ENCODE measurements around the gene SFI1. TPM values are rescaled to one million over a fixed set of nuclear protein-coding genes. Genes with fewer than 3 reads are reported as not detected.

Gene SFI1
- total RNA-seq, 1 experiment from 2014 or later, result 53.1 TPM

DNA sequence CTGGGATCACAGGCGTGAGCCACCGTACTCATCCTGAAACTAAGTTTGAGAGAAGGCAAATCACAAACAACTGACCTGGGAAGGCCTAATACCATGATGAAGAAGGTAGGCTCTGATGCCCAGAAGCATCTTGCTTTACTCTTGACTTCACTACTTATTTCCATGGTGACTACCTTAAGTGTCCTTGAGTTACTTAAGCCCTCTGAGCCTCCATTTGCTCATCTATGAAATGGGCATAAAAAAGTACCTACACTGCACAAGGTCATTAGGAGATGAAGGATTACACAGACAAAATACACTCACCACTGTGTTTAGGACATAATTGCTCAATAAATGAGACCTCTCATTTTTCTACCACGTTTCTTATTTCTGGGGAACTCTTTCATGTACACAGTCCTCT, 34.6 kb upstream of the SFI1 start:
- H2AFZ ChIP-seq (ENCODE audit: low read depth, low read length, poor library complexity, severe bottlenecking), result no peak overlapping the region
- H3K9ac ChIP-seq (ENCODE audit: low read length), result no peak overlapping the region
- H3K27me3 ChIP-seq (ENCODE audit: insufficient read depth, low read length), result no peaks in the 10 kb centered on the region
- no TSS peak for BruUV-seq (replicated peaks)
- no peaks in the 10 kb centered on the region; a peak in 1 of 4 replicates for H3K4me1 ChIP-seq (ENCODE audit: control insufficient read depth in 1 of 2, insufficient read depth in 2 of 2, low read length in 2 of 2)
- no peak overlapping the region for H3K27ac ChIP-seq (ENCODE audit: low read depth, low read length)
- no peaks in the 10 kb centered on the region for H3K9me3 ChIP-seq (ENCODE audit: control insufficient read depth in 1 of 2, insufficient read depth in 1 of 2, low read depth in 1 of 2, low read length in 2 of 2)
- RAD21 ChIA-PET (ENCODE audit: low non-redundant PET in 1 of 2, low total read pairs in 2 of 2, uncharacterized antibody in 2 of 2, unreplicated experiment in 2 of 2), result no interaction called here
- no peak overlapping the region for H3K4me3 ChIP-seq (replicated peaks in 1 of 2; ENCODE audit: low read depth in 1 of 2, low read length in 2 of 2)
- H4K20me1 ChIP-seq (ENCODE audit: insufficient read depth), result 0 out of 2 replicates have a peak, but pooled peaks cover 4% of the 10 kb centered on the region
- H3K4me2 ChIP-seq (ENCODE audit: low read length), result no peak overlapping the region
- peaks cover 26 to 37% of the 10 kb centered on the region in 2 experiments; a peak in 3 of 4 replicates for H3K36me3 ChIP-seq (ENCODE audit: control insufficient read depth in 1 of 2, insufficient read depth in 2 of 2, low read length in 2 of 2)
- POLR2A ChIA-PET, result no interaction called here
- ATAC-seq (no peak), DNase-seq (ENCODE audit: low read depth, low spot score) (no peak)
- H3K79me2 ChIP-seq (ENCODE audit: insufficient read depth, low read length), result peaks cover 23% of the 10 kb centered on the region
- no peaks in the 10 kb centered on the region for H3K9me2 ChIP-seq (ENCODE audit: insufficient read depth)
- CTCF ChIA-PET, result no interaction called here
- no peak for TF ChIP-seq EGR1 (IDR thresholded peaks at IDR 0.05; ENCODE audit: low read depth)
- TF ChIP-seq POLR2A (IDR thresholded peaks at IDR 0.05; ENCODE audit: borderline replicate concordance, extremely low read depth, insufficient read depth, insufficient read length), result no peak
- TF ChIP-seq SIN3A (IDR thresholded peaks at IDR 0.05; ENCODE audit: low read depth), result no peak
- TF ChIP-seq ZNF274 (IDR thresholded peaks at IDR 0.05; ENCODE audit: low read depth, low read length), result no peak
- no peak for TF ChIP-seq CBX3 (IDR thresholded peaks at IDR 0.05; ENCODE audit: low read depth)
- no peak for TF ChIP-seq EZH2phosphoT487 (IDR thresholded peaks at IDR 0.05; ENCODE audit: borderline replicate concordance)
- no peak for TF ChIP-seq EZH2 (IDR thresholded peaks at IDR 0.05)
- TF ChIP-seq SRF (IDR thresholded peaks at IDR 0.05; ENCODE audit: low read depth), result no peak
- TF ChIP-seq, protein P1, sequence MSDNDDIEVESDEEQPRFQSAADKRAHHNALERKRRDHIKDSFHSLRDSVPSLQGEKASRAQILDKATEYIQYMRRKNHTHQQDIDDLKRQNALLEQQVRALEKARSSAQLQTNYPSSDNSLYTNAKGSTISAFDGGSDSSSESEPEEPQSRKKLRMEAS (IDR thresholded peaks at IDR 0.05), result no peak
- TF ChIP-seq, protein P2, sequence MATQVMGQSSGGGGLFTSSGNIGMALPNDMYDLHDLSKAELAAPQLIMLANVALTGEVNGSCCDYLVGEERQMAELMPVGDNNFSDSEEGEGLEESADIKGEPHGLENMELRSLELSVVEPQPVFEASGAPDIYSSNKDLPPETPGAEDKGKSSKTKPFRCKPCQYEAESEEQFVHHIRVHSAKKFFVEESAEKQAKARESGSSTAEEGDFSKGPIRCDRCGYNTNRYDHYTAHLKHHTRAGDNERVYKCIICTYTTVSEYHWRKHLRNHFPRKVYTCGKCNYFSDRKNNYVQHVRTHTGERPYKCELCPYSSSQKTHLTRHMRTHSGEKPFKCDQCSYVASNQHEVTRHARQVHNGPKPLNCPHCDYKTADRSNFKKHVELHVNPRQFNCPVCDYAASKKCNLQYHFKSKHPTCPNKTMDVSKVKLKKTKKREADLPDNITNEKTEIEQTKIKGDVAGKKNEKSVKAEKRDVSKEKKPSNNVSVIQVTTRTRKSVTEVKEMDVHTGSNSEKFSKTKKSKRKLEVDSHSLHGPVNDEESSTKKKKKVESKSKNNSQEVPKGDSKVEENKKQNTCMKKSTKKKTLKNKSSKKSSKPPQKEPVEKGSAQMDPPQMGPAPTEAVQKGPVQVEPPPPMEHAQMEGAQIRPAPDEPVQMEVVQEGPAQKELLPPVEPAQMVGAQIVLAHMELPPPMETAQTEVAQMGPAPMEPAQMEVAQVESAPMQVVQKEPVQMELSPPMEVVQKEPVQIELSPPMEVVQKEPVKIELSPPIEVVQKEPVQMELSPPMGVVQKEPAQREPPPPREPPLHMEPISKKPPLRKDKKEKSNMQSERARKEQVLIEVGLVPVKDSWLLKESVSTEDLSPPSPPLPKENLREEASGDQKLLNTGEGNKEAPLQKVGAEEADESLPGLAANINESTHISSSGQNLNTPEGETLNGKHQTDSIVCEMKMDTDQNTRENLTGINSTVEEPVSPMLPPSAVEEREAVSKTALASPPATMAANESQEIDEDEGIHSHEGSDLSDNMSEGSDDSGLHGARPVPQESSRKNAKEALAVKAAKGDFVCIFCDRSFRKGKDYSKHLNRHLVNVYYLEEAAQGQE (IDR thresholded peaks at IDR 0.05; ENCODE audit: low read depth), result no peak
- TF ChIP-seq ELF1 (IDR thresholded peaks at IDR 0.05; ENCODE audit: borderline replicate concordance, low read depth), result no peak
- no peak for TF ChIP-seq JUND (IDR thresholded peaks at IDR 0.05)
- TF ChIP-seq ZFX (IDR thresholded peaks at IDR 0.05), result no peak
- TF ChIP-seq YY1 (IDR thresholded peaks at IDR 0.05; ENCODE audit: extremely low read depth, insufficient replicate concordance, low read depth, low read length), result no peak
- no peak for TF ChIP-seq FOSL1 (IDR thresholded peaks at IDR 0.05; ENCODE audit: low read depth)
- TF ChIP-seq, protein P3, sequence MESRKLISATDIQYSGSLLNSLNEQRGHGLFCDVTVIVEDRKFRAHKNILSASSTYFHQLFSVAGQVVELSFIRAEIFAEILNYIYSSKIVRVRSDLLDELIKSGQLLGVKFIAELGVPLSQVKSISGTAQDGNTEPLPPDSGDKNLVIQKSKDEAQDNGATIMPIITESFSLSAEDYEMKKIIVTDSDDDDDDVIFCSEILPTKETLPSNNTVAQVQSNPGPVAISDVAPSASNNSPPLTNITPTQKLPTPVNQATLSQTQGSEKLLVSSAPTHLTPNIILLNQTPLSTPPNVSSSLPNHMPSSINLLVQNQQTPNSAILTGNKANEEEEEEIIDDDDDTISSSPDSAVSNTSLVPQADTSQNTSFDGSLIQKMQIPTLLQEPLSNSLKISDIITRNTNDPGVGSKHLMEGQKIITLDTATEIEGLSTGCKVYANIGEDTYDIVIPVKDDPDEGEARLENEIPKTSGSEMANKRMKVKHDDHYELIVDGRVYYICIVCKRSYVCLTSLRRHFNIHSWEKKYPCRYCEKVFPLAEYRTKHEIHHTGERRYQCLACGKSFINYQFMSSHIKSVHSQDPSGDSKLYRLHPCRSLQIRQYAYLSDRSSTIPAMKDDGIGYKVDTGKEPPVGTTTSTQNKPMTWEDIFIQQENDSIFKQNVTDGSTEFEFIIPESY (IDR thresholded peaks at IDR 0.05; ENCODE audit: extremely low read depth, insufficient replicate concordance, low read length), result no peak
- TF ChIP-seq, protein P4, sequence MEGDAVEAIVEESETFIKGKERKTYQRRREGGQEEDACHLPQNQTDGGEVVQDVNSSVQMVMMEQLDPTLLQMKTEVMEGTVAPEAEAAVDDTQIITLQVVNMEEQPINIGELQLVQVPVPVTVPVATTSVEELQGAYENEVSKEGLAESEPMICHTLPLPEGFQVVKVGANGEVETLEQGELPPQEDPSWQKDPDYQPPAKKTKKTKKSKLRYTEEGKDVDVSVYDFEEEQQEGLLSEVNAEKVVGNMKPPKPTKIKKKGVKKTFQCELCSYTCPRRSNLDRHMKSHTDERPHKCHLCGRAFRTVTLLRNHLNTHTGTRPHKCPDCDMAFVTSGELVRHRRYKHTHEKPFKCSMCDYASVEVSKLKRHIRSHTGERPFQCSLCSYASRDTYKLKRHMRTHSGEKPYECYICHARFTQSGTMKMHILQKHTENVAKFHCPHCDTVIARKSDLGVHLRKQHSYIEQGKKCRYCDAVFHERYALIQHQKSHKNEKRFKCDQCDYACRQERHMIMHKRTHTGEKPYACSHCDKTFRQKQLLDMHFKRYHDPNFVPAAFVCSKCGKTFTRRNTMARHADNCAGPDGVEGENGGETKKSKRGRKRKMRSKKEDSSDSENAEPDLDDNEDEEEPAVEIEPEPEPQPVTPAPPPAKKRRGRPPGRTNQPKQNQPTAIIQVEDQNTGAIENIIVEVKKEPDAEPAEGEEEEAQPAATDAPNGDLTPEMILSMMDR (IDR thresholded peaks at IDR 0.05 in 2 of 3, conservative IDR thresholded peaks at IDR 0.05 in 1 of 3; ENCODE audit: borderline replicate concordance in 1 of 3, insufficient read depth in 1 of 3, low read depth in 2 of 3, low read length in 2 of 3), result no peak
- TF ChIP-seq TCF7L2 (IDR thresholded peaks at IDR 0.05; ENCODE audit: borderline replicate concordance, extremely low read depth, insufficient read depth, insufficient read length), result no peak
- intact Hi-C loops (cut with micrococcal nuclease), result no loop called here

All from HCT116 (cell line).